HepG2 (cell line): Measurements from ENCODE around the gene EXOC3. TPM values are rescaled to one million over a fixed set of nuclear protein-coding genes. Genes with fewer than 3 reads are reported as not detected.

Source experiments
- AGO1 ChIP-seq: fragments of 200-400 bp; formaldehyde crosslinking; IDR thresholded peaks from 2 replicates; pipeline ENCODE4 v1.6.1; 2017; ENCODE audit warnings: mild to moderate bottlenecking, low read depth, low read length, moderate library complexity; ENCODE audit not compliant: poor library complexity, severe bottlenecking
- ARNT ChIP-seq: fragments of 450-650 bp; IDR thresholded peaks from 2 replicates; pipeline ENCODE4 v1.6.1; 2017
- ATAD3A ChIP-seq: sonication (generic); formaldehyde crosslinking; IDR thresholded peaks from 2 replicates; pipeline ENCODE4 v1.4.0; 2020; ENCODE audit warnings: missing genetic modification reagents
- CHCHD3 ChIP-seq: sonication (generic); formaldehyde crosslinking; IDR thresholded peaks from 2 replicates; pipeline ENCODE4 v1.8.0; 2022; ENCODE audit warnings: mild to moderate bottlenecking, missing genetic modification reagents, moderate library complexity
- DNMT1 ChIP-seq: sonication (generic); formaldehyde crosslinking; IDR thresholded peaks from 2 replicates; pipeline ENCODE4 v1.5.1; 2020; ENCODE audit warnings: mild to moderate bottlenecking, missing genetic modification reagents
- ELF3 ChIP-seq: IDR thresholded peaks from 2 replicates; pipeline ENCODE4 v1.6.1; 2016; ENCODE audit warnings: missing genetic modification reagents, missing compliant biosample characterization
- MYNN ChIP-seq: sonication (generic); formaldehyde crosslinking; IDR thresholded peaks from 2 replicates; pipeline ENCODE4 v1.4.0; 2020; ENCODE audit warnings: mild to moderate bottlenecking, low read depth, missing genetic modification reagents
- NCOA2 ChIP-seq: sonication (generic); formaldehyde crosslinking; IDR thresholded peaks from 2 replicates; pipeline ENCODE4 v1.8.0; 2022; ENCODE audit warnings: inconsistent platforms
- RBFOX2 ChIP-seq: fragments of 200-400 bp; formaldehyde crosslinking; IDR thresholded peaks from 2 replicates; pipeline ENCODE4 v1.6.1; 2017; ENCODE audit warnings: low read depth, mild to moderate bottlenecking, low read length
- REXO4 ChIP-seq: sonication (generic); formaldehyde crosslinking; IDR thresholded peaks from 2 replicates; pipeline ENCODE4 v1.8.0; 2022; ENCODE audit warnings: missing genetic modification reagents, mild to moderate bottlenecking, borderline replicate concordance
- RFXAP ChIP-seq: sonication (generic); formaldehyde crosslinking; IDR thresholded peaks from 2 replicates; pipeline ENCODE4 v1.4.0; 2020; ENCODE audit warnings: missing genetic modification reagents, borderline replicate concordance
- TCF12 ChIP-seq, 2 experiments: fragments of 450-650 bp in 1 of 2; sonication (generic) in 1 of 2; formaldehyde crosslinking in 1 of 2; IDR thresholded peaks; 2 replicates each; pipeline versions ENCODE4 v1.6.1 to v1.8.0; 2017 to 2022; ENCODE audit warnings: antibody characterized with exemption in 1 of 2, mild to moderate bottlenecking in 1 of 2, missing genetic modification reagents in 1 of 2, moderate library complexity in 1 of 2
- TOE1 ChIP-seq: sonication (generic); formaldehyde crosslinking; IDR thresholded peaks from 2 replicates; pipeline ENCODE4 v1.4.0; 2020; ENCODE audit warnings: mild to moderate bottlenecking, missing genetic modification reagents
- ZEB1 ChIP-seq: IDR thresholded peaks from 2 replicates; pipeline ENCODE4 v1.6.1; 2012; ENCODE audit warnings: mild to moderate bottlenecking, low read depth, inconsistent platforms; ENCODE audit not compliant: insufficient replicate concordance
- ZFP90 ChIP-seq: sonication (generic); formaldehyde crosslinking; IDR thresholded peaks from 2 replicates; pipeline ENCODE4 v1.8.0; 2022; ENCODE audit warnings: missing genetic modification reagents, mild to moderate bottlenecking, inconsistent platforms, borderline replicate concordance
- ZNF138 ChIP-seq: sonication (generic); formaldehyde crosslinking; IDR thresholded peaks from 2 replicates; pipeline ENCODE4 v1.5.0; 2020; ENCODE audit warnings: mild to moderate bottlenecking, low read depth, missing genetic modification reagents
- ZNF282 ChIP-seq: fragments of 450-650 bp; IDR thresholded peaks from 2 replicates; pipeline ENCODE4 v1.6.1; 2018; ENCODE audit not compliant: partially characterized antibody
- ZNF570 ChIP-seq: sonication (generic); formaldehyde crosslinking; IDR thresholded peaks from 2 replicates; pipeline ENCODE4 v1.4.0; 2020; ENCODE audit warnings: mild to moderate bottlenecking, missing genetic modification reagents, borderline replicate concordance
- ZNF678 ChIP-seq: sonication (generic); formaldehyde crosslinking; IDR thresholded peaks from 2 replicates; pipeline ENCODE4 v1.4.0; 2020; ENCODE audit warnings: mild to moderate bottlenecking, missing genetic modification reagents
- polyA plus RNA-seq, 8 experiments: library from polyadenylated mRNA; depleted of rRNA in 3 of 8; stranded (reverse) in 7 of 8; unstranded in 1 of 8; fragments of >200 nt; fragmentation: Illumina TruSeq in 4 of 8; extraction: Trizol in 4 of 8; gene quantifications; 2 replicates each; pipeline versions ENCODE4 v1.2.1 to v1.2.3, GENCODE V29; 2011 to 2016; ENCODE audit warnings: low read depth in 4 of 8, missing spikeins in 1 of 8, mixed read lengths in 1 of 8; ENCODE audit not compliant: insufficient read depth in 1 of 8
- total RNA-seq, 5 experiments: library from RNA; depleted of rRNA; stranded (reverse); fragments of >200 nt; fragmentation: Illumina TruSeq; extraction: Trizol; gene quantifications; 2 replicates each; pipeline ENCODE4 v1.2.3, GENCODE V29; 2016; ENCODE audit warnings: low read depth in 1 of 5
- TF ChIP-seq, protein P1 (sequence below): sonication (generic); formaldehyde crosslinking; IDR thresholded peaks from 2 replicates; pipeline ENCODE4 v1.9.0; 2021; ENCODE audit warnings: missing genetic modification reagents, borderline replicate concordance
- TF ChIP-seq, protein P2 (sequence below): sonication (generic); formaldehyde crosslinking; IDR thresholded peaks from 2 replicates; pipeline ENCODE4 v1.4.0; 2020; ENCODE audit warnings: mild to moderate bottlenecking, low read depth, missing genetic modification reagents
- TF ChIP-seq, protein P3 (sequence below): IDR thresholded peaks from 2 replicates; pipeline ENCODE4 v1.6.1; 2016; ENCODE audit warnings: mild to moderate bottlenecking
- TF ChIP-seq, protein P4 (sequence below): sonication (generic); formaldehyde crosslinking; IDR thresholded peaks from 2 replicates; pipeline ENCODE4 v1.4.0; 2020; ENCODE audit warnings: mild to moderate bottlenecking, missing genetic modification reagents

EXOC3 gene
- total and polyA plus RNA-seq, 2 of the 13 experiments (the other 11 are each of a cell fraction or from before 2014, with no cell fraction given): 9.2 to 20.5 TPM

DNA sequence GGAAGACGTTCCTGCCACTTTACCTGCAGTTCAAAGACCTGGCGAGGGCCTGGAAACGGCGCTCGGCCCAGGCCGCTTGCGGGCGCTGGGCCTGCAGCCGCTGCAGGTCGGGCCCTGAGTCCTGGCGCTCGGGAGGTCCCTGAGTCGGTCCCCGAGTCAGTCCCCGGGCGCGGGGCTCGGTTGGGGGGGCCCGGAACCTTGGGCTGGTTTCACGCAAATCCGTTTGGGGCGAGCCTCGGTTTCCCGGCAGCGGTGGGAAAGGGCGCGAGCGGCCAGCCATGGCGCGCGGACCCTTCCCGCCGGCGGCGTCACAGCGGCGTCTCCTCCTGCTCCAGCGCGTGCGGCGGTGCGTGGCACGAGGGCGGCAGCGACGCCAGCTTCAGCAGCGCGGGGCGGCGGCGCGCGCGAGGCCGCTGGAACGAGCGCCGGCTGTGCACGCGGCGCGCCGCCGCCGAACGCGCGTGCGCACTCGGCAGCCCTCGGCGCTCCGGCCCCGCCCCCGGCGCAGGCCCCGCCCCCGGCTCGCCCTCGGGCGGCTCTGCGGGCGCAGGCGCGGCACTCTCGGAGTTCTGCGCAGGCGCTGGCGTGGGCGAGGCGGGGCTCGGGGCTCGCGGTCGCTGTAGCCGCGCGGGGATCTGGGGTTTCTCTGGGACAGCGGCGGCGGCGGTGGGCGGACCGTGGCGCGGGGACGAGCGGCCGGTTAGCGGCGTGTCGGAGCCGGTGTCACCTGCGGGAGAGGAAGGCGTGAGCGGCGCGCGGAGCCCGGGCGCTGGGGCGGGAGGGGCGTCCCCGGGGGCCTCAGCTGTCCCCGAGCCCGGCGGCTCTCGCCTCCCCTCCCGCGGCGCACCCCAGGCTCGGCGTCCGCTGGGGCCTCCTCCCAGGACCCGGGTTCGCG is 29.9 kb downstream of the EXOC3 start (continued):
- TF ChIP-seq, protein P1, sequence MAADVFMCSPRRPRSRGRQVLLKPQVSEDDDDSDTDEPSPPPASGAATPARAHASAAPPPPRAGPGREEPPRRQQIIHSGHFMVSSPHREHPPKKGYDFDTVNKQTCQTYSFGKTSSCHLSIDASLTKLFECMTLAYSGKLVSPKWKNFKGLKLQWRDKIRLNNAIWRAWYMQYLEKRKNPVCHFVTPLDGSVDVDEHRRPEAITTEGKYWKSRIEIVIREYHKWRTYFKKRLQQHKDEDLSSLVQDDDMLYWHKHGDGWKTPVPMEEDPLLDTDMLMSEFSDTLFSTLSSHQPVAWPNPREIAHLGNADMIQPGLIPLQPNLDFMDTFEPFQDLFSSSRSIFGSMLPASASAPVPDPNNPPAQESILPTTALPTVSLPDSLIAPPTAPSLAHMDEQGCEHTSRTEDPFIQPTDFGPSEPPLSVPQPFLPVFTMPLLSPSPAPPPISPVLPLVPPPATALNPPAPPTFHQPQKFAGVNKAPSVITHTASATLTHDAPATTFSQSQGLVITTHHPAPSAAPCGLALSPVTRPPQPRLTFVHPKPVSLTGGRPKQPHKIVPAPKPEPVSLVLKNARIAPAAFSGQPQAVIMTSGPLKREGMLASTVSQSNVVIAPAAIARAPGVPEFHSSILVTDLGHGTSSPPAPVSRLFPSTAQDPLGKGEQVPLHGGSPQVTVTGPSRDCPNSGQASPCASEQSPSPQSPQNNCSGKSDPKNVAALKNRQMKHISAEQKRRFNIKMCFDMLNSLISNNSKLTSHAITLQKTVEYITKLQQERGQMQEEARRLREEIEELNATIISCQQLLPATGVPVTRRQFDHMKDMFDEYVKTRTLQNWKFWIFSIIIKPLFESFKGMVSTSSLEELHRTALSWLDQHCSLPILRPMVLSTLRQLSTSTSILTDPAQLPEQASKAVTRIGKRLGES (CRISPR knock-in tag): peak; percentile 93
- TF ChIP-seq ZEB1 (no peak), ZNF138 (CRISPR knock-in tag) (peak; percentile 96), ZNF678 (CRISPR knock-in tag) (peak; percentile 93; the same call in 1 of the 2 replicates), REXO4 (CRISPR knock-in tag) (peak; percentile 95), RBFOX2 (peak; percentile 85), MYNN (CRISPR knock-in tag) (no peak), ATAD3A (CRISPR knock-in tag) (no peak), TOE1 (CRISPR knock-in tag) (peak; percentile 44; the same call in 1 of the 2 replicates), DNMT1 (CRISPR knock-in tag) (peak; percentile 87), TCF12 (IDR thresholded peaks at IDR 0.05) (no peak), TCF12 (CRISPR knock-in tag; IDR thresholded peaks at IDR 0.05) (no peak; the same call in 1 of the 2 replicates), AGO1 (peak; percentile 30), RFXAP (peak; percentile 80), ELF3 (CRISPR knock-in tag) (peak; percentile 75), ARNT (no peak), ZNF570 (0 out of 2 replicates have a peak, but pooled peaks have one; percentile 35), NCOA2 (CRISPR knock-in tag) (peak; percentile 54; the same call in 1 of the 2 replicates), ZFP90 (CRISPR knock-in tag) (peak; percentile 88; the same call in 1 of the 2 replicates), ZNF282 (no peak), CHCHD3 (CRISPR knock-in tag) (peak; percentile 98)
- TF ChIP-seq, protein P2, sequence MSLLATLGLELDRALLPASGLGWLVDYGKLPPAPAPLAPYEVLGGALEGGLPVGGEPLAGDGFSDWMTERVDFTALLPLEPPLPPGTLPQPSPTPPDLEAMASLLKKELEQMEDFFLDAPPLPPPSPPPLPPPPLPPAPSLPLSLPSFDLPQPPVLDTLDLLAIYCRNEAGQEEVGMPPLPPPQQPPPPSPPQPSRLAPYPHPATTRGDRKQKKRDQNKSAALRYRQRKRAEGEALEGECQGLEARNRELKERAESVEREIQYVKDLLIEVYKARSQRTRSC (CRISPR knock-in tag): no peak
- TF ChIP-seq, protein P3, sequence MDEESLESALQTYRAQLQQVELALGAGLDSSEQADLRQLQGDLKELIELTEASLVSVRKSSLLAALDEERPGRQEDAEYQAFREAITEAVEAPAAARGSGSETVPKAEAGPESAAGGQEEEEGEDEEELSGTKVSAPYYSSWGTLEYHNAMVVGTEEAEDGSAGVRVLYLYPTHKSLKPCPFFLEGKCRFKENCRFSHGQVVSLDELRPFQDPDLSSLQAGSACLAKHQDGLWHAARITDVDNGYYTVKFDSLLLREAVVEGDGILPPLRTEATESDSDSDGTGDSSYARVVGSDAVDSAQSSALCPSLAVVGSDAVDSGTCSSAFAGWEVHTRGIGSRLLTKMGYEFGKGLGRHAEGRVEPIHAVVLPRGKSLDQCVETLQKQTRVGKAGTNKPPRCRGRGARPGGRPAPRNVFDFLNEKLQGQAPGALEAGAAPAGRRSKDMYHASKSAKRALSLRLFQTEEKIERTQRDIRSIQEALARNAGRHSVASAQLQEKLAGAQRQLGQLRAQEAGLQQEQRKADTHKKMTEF (CRISPR knock-in tag): peak; percentile 52; the same call in 1 of the 2 replicates
- TF ChIP-seq, protein P4, sequence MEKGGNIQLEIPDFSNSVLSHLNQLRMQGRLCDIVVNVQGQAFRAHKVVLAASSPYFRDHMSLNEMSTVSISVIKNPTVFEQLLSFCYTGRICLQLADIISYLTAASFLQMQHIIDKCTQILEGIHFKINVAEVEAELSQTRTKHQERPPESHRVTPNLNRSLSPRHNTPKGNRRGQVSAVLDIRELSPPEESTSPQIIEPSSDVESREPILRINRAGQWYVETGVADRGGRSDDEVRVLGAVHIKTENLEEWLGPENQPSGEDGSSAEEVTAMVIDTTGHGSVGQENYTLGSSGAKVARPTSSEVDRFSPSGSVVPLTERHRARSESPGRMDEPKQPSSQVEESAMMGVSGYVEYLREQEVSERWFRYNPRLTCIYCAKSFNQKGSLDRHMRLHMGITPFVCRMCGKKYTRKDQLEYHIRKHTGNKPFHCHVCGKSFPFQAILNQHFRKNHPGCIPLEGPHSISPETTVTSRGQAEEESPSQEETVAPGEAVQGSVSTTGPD (CRISPR knock-in tag): no peak
